ENCODE results near the gene LGALS4.
"Not testable (repeated sequence)": the region's sequence is repeated elsewhere in the genome, so short reads cannot be mapped to it uniquely, and the experiment has no call there.

Gene LGALS4

DNA sequence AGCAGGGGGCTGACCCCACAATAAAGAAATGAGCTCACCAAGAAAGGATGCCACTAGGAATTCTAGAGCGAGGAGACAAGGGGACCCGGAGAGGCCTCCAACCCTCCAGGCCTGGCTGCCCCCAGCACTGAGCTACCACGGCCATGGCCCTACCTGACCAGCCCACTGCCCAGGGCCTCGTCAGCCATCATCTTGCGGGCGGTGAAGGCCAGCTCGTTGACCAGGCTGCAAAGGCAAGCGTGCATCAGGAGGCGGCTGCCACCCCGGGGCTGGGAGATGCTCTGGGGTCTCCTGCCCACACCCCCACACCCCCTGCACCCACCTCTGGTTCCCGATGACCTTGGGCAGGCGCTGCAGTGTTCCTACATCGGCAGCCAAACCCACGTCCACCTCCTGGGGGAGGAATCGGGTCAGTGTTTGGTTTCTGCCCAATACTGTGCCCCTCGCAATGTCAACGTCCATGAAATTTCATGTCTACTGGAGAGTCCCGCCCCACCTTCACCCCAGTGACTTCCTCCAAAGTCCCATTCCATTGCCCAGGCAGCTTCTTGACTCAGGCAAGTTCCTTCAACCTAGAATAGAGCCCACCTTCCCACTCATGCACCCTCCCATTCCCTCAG lies 3.5 kb upstream of the LGALS4 start:
- H3K79me2 ChIP-seq (ENCODE audit: insufficient read depth, low read depth): no peaks in the 10 kb centered on the region
- H4K20me1 ChIP-seq (ENCODE audit: insufficient read depth): no peaks in the 10 kb centered on the region
- no peak overlapping the region for H3K4me3 ChIP-seq (IDR thresholded peaks at IDR 0.05; ENCODE audit: insufficient read depth, low read depth, low read length)
- no peak overlapping the region for H3K9ac ChIP-seq
- no peak overlapping the region for H3K27ac ChIP-seq
- TF ChIP-seq, protein P1, sequence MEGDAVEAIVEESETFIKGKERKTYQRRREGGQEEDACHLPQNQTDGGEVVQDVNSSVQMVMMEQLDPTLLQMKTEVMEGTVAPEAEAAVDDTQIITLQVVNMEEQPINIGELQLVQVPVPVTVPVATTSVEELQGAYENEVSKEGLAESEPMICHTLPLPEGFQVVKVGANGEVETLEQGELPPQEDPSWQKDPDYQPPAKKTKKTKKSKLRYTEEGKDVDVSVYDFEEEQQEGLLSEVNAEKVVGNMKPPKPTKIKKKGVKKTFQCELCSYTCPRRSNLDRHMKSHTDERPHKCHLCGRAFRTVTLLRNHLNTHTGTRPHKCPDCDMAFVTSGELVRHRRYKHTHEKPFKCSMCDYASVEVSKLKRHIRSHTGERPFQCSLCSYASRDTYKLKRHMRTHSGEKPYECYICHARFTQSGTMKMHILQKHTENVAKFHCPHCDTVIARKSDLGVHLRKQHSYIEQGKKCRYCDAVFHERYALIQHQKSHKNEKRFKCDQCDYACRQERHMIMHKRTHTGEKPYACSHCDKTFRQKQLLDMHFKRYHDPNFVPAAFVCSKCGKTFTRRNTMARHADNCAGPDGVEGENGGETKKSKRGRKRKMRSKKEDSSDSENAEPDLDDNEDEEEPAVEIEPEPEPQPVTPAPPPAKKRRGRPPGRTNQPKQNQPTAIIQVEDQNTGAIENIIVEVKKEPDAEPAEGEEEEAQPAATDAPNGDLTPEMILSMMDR (conservative IDR thresholded peaks at IDR 0.05; ENCODE audit: low read depth, low read length): no peak
- no peaks in the 10 kb centered on the region for H3K36me3 ChIP-seq (ENCODE audit: insufficient read depth)
- no peaks in the 10 kb centered on the region for H3K27me3 ChIP-seq (ENCODE audit: insufficient read depth, low read depth)
- no peaks in the 10 kb centered on the region for H3K4me1 ChIP-seq (ENCODE audit: low read depth, poor library complexity, severe bottlenecking)
- no peak overlapping the region for H2AFZ ChIP-seq (ENCODE audit: low read depth)
- no peak overlapping the region for H3K4me2 ChIP-seq

DNA sequence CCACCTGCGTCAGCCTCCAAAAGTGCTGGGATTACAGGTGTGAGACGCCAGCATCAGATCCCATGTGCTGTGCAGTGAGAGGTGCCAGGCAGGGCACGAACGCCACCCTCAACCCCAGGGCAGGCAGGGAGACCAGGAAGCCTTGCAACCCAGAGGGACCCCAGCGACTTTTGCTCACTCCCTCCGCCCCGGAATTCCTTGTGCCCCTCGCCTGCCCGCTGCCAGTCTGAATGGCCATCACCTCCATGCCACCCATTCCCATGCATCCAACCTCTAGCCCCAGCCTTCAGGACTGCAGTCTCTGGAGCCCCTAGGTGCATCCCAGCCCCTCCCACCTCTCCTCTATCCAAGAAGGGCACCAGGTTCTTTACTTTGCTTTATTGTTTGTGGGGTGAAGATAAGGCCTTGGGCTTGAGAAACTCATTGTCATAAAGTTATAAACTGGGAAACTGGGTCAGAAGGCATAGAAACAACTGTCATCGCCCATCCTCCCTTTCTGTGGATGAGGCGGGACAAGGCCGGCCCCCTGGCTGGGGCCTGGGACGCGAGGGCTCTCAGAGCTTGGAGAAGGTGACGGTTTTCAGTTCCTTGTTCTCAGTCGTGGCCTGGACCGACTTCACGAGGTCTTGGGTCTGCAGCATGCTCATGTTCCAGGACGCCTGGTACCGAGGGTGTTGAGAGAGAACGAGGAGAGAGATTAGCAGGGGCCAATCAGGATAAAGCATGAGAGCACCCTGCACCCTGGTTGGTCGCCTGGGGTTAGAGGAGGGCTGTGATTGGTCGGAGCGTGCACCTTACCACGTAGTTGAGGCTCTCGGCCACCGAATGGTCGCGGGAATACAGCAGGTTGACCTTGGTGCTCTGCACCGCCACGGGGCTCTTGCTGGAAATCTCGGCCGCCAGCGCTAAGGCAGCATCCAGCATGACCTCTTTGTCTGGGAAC lies 2.6 kb upstream of the LGALS4 start:
- no peak overlapping the region for H3K9ac ChIP-seq
- H3K36me3 ChIP-seq (ENCODE audit: insufficient read depth): no peaks in the 10 kb centered on the region
- H3K4me2 ChIP-seq: no peak overlapping the region

DNA sequence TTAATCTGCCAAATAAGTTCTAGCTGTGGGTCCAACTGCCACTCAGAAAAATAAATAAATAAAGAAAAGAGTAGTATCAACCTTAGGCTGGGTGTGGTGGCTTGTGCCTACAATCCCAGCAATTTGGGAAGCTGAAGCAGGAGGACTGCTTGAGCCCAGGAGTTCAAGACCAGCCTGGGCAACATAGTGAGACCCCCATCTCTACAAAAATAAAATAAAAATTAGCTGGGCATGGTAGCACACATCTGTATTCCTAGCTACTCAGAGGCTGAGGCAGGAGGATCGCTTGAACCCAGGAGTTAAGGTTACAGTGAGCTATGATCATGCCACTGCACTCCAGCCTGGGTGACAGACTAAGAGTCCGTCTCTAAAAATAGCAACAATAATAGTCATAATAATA lies 1.2 kb upstream of the LGALS4 start:
- H3K4me3 ChIP-seq (IDR thresholded peaks at IDR 0.05; ENCODE audit: insufficient read depth, low read depth, low read length); H3K27me3 ChIP-seq (ENCODE audit: insufficient read depth, low read depth); H3K36me3 ChIP-seq (ENCODE audit: insufficient read depth); H4K20me1 ChIP-seq (ENCODE audit: insufficient read depth); H3K4me2 ChIP-seq; H3K9ac ChIP-seq; H3K4me1 ChIP-seq (ENCODE audit: low read depth, poor library complexity, severe bottlenecking); H3K79me2 ChIP-seq (ENCODE audit: insufficient read depth, low read depth); H3K27ac ChIP-seq; H2AFZ ChIP-seq (ENCODE audit: low read depth): not testable (repeated sequence)

More for the DNA sequence above, 2.6 kb upstream of the LGALS4 start:
- Histone ChIP-seq H2AFZ (ENCODE audit: low read depth) (no peak overlapping the region), H3K4me1 (ENCODE audit: low read depth, poor library complexity, severe bottlenecking) (no peaks in the 10 kb centered on the region), H3K27me3 (ENCODE audit: insufficient read depth, low read depth) (no peaks in the 10 kb centered on the region), H3K4me3 (IDR thresholded peaks at IDR 0.05; ENCODE audit: insufficient read depth, low read depth, low read length) (no peak overlapping the region), H3K27ac (no peak overlapping the region), H4K20me1 (ENCODE audit: insufficient read depth) (no peaks in the 10 kb centered on the region), H3K79me2 (ENCODE audit: insufficient read depth, low read depth) (no peaks in the 10 kb centered on the region)
- TF ChIP-seq, protein P1 (conservative IDR thresholded peaks at IDR 0.05; ENCODE audit: low read depth, low read length): no peak

DNA sequence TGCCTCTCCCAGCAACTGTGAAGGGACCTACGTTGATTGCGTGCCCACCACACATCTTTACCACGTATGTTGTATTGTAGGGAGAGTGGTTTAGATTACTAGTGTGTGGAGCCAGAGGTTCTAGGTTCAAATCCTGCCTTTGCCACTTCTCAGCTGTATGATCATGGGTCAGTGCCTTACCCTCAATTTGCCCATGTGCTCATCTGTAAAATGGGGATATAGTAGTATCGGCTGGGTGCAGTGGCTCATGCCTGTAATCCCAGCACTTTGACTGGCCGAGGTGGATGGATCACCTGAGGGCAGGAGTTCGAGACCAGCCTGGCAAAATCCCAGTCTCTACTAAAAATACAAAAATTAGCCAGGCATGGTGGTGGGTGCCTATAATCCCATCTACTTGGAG lies 578 bp upstream of the LGALS4 start:
- Histone ChIP-seq H3K9ac (no peak overlapping the region), H3K4me3 (IDR thresholded peaks at IDR 0.05; ENCODE audit: insufficient read depth, low read depth, low read length) (no peak overlapping the region), H3K36me3 (ENCODE audit: insufficient read depth) (no peaks in the 10 kb centered on the region), H3K27me3 (ENCODE audit: insufficient read depth, low read depth) (no peaks in the 10 kb centered on the region), H2AFZ (ENCODE audit: low read depth) (no peak overlapping the region), H3K27ac (no peak overlapping the region), H3K4me2 (no peak overlapping the region), H3K4me1 (ENCODE audit: low read depth, poor library complexity, severe bottlenecking) (no peaks in the 10 kb centered on the region), H4K20me1 (ENCODE audit: insufficient read depth) (no peaks in the 10 kb centered on the region), H3K79me2 (ENCODE audit: insufficient read depth, low read depth) (no peaks in the 10 kb centered on the region)
- TF ChIP-seq, protein P1 (conservative IDR thresholded peaks at IDR 0.05; ENCODE audit: low read depth, low read length): no peak

Data from KMS-11 (cell line).